HG03558 (cell line): Measurements from ENCODE around the gene INTS12.
"Not testable (repeated sequence)": the region's sequence is repeated elsewhere in the genome, so short reads cannot be mapped to it uniquely, and the experiment has no call there.

Experiments used
- ATAC-seq: cut with Tn5 transposase; IDR thresholded peaks from one replicate; pipeline ENCODE4 v1.9.1; 2021; ENCODE audit warnings: moderate number of reproducible peaks; ENCODE audit not compliant: unreplicated experiment; ENCODE audit errors: extremely low read depth

Gene INTS12

DNA sequence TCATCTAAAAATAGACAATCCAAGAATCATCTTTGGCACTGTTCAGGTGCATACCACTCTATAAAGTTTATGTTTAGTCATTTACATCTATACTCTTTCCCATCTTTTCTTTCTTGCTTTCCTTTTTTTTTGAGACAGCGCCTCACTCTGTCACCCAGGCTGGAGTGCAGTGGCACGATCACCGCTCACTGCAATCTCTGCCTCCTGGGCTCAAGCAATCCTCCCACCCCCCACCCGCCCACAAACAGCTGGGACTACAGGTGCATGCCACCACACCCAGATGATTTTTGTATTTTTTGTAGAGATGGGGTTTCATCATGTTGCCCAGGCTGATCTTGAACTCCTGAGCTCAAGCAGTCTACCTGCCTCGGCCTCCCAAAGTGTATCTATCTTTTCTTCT lies 13.7 kb downstream of the INTS12 start:
- not testable (repeated sequence) for ATAC-seq

DNA sequence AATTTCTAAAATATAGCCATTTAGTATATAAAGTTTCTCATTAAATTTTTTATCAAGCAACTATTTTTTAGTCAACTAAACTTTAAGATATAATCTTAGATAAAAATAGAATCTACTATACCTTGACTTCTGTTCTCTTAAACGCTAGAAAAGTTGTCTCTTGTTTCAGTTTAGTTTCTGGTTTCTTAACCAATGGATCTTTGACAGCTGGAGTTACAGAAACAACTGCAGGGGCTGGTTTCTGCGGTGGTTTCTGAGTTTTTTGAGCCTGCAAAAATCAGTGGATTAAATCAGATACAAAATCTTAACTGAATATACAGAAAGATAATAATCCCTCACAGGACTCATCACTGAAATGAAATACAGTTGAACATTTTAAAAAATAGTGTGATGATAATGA lies 21.9 kb downstream of the INTS12 start:
- ATAC-seq = no peak

DNA sequence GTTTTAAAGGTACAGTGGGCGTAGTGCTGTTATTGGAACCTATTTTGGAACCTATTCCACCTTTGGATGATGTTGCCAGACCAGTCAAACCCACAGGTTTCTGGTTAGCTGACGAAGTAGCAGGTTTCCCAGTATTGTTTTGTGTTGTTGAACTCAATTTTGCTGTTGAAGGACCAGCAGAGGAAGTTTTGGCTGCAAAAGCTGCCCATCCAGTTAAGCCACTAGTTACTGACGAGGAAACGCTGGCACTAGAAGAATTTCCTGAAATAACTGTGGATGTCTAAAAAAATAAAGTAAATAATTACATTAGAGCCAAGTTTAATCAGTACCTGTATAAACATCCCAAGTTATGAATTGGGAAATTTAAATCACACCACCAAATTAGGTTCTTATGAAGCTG lies 25.5 kb downstream of the INTS12 start:
- ATAC-seq = no peak

DNA sequence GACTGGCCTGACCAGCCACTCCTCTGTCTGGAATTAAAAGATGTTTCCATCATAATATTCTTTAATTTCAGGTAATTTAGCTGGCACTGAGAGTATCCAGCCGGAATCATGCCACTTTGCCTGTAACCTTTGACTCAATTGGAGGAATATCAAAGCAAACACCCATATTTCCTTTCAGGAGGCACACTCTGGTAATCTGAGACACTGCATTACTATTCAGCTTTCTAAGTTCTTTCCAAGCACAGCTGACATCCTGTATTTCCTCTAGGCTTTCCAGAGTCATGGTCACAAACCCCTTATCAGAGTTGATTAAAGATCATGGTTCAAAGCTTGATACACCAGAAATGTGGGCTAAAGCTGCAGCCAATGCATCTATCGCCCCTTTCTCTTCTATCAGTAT lies 29.3 kb downstream of the INTS12 start:
- ATAC-seq = no peak

DNA sequence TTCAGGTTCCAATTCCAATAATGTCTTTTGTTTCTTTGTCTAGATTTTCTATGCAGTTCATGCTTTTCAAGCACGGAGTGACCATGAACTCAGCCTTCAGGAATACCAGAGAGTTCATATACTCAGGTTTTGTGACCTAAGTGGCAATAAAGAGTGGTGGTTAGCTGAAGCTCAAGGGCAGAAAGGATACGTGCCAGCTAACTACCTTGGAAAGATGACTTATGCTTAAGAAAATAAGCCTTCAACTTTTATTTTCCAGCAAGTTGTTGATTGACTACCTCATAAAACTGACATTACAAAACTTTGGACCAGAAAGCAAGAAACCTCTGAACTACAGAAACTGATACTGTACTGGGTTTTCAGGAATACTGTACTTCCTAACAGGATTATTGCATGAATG lies 30.8 kb downstream of the INTS12 start:
- no peak for ATAC-seq

DNA sequence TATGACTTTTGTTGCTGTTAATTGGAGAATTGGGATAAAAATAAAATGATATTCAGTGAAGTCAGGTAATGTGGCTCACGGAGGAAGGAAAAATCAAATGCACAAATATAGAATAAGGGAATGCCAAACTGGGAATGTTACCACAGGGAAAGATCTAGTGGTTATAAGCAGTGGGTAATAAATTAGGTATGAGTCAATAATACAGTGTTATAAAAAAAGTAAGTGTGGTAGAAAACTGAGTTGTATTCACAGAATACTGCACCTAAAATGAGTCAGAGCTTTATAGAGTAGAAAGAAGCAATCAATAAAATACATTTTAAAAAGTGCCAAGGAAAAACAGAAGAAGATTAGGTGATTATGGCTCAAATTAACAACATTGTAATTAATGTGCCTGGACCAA lies 34.5 kb downstream of the INTS12 start:
- no peak for ATAC-seq

DNA sequence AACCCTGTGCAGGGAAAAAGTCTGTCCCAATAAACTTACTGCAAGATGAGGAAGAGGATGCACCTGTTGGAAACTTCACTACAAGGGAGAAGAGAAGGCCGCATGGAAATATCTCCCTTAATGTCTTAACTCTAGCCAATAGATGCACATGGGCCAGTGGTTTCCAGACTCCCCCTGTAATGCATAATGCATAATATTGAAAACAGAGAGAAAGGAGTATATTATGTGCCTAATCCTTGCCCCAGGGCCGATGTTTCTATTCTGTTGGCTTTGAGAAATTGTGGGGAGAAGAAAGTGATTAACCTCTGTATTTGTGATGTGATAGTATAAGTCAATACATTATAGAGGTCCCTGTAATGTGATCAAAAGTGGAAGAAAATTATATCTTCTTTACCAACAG lies 37.2 kb downstream of the INTS12 start:
- no peak for ATAC-seq

DNA sequence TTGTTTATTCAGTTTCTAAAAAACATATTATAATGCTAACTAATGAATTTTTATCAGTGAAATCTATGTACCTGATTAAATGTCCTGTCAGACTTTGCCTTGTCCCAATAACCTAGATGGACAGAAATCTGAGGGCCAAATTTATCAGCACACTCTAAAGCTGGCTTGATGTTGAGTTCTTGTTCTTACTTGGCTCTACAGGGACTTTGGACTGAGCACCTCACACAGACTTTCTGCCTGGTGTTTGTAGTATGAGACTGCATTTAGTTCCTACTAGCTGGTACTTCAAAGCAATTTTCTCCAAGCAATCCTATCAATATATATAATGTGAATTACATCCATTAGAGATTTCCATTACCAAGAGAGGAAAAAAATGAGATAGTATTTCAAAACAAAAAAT lies 37.8 kb downstream of the INTS12 start:
- no peak for ATAC-seq

DNA sequence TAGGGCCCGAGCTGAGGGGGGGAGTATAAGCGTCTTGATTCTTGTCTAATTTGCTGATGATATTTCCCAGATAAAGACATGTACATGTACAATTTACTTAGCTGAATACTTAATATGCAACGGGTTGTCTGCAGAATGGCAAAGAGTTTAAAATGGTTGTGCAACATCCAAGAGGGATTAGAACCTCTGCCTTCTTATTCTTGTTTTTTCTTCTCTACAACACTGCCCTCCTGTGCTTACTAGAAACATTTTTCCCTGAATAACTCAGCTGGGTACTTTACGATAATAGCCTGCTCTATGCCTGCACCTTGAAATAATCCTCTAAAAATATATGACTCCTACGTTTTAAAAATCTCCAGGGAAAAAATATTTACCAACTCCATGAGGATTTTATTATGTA lies 41.8 kb downstream of the INTS12 start:
- no peak for ATAC-seq

DNA sequence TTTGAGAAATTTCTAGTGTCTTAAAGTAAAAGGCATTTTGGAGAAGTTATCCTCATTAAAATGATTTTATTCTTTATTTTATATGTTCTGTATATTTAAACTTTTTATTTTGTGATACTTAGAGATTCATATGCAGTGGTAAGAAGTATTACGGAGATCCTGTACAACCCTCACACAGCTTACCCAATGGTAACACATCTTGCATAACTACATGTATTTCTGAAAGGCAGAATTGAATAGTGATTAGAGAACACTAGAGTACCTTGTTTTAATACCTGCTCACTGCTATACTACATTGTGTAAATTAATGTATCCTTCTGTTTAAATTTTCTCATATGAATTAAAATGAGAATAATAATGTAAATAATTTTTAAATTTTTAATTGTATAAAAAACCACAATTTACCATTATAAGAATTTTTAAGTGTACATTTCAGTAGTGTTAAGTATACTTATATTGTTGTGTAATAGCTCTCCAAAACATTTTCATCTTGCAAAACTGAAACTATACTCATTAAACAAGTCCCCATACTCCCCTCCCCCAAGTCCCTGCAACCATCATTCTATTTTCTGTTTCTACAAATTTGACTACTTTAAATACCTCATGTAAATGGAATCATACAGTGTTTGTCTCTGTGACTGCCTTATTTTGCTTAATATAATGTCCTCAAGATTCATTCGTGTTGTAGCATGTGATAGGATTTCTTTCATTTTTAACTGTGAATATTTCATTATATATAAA lies 45.4 kb downstream of the INTS12 start:
- no peak for ATAC-seq

DNA sequence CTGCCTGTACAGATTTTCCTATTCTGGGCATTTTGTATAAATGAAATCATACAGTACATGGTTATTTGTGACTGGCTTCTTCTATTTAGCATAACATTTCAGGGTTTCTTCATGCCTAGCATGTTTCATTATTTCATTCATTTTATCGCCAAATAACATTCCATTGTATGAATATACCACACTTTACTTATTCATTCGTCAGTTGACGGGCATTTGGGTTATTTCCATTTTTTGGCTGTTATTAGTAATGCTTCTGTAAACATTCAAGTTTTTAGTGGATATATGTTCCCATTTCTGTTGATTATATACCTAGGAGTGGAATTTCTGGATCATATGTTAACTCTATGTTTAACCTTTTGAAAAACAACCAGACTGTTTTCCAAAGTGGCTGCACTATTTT lies 47.5 kb downstream of the INTS12 start:
- ATAC-seq = no peak

DNA sequence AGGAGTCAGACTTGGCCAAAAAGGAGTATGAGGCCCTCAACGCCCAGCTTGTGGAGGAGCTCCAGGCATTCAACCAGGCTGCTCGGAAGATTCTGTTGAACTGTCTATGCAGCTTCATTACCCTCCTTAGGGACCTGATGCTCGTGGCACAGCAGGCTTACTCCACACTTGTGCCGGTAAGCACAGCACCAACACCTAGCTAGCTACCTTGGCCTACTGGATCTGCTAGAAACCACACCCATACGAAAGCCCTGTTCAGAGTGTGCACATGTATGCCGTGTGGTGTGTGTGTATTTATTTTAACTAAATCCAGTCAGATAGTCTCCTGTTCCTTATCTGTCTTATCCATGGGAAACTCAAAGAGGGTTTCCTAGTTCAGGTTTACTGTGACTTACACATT lies 49.3 kb downstream of the INTS12 start:
- no peak for ATAC-seq

DNA sequence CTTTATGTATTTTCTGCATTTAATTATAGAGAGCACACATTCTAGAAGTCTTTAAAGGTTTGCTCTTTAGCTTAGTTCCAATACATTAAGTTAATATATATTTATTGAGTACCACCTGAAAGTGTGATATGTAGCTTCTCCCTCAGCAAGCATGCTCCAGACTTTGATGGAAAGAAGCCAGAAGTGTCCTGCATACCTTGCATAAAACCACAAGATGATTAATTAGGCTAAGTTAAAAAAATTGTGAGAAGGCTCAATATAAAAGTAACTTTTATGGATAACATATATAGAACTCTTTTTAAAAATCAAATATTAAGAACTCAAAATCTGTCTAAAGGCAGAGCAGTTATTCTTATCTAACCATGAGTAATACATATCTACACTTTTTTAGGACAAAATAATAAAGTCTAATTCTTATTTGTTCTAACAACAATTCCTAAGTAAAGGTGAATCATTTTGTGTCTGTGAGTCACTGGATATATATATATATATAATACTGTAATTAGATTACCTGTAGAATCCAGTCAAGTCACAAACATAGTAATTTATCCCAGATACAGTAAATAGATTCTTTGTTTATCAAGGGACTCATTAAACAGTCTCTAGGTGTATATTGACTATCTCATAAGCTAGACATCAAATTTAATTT lies 51.2 kb downstream of the INTS12 start:
- ATAC-seq = no peak

DNA sequence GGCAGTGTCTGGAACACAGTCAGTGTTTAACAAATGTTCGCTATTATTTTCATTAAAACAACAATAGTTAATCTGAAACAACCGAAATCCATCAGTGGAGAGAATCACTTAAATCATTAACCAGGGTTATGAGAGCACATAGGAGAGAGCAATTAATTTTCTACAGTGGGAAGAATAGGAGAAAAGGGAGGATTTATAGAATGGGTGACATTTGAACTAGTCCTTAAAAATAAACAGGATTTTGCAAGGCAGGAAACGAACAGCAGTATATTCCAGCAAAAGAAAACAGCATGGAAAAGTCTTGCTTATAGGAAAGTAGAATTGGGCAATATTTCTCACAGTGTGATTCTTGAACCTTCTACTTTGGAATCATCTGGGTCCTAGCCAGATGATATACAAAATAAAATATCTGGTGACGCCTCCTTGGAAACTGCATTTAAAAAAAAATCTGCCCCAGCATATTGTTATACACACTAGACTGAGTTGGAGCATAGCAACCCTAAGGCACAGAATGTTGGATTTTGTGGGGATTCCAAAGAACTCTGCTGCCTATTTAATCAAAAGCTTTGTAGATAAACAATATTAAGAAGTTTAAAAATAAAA lies 56.1 kb downstream of the INTS12 start:
- no peak for ATAC-seq

DNA sequence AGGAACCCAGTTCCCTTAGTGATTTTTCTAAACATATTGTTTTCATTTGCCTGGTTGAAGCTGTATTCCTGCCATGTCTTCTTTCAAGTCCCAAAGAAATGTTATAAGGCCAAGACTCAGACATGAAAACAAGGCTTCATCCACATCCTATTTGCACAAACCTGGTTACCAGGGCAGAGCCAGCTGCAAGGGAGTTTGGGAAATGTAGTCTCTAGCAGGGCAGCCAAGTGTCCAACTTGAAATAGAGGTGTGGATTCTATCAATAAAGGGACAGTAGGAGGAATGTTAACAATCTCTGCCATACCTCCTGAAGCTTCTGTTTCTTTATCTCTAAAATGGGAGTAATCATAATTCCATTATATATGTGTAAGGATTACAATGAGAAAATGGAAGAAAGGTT lies 56.6 kb downstream of the INTS12 start:
- no peak for ATAC-seq

DNA sequence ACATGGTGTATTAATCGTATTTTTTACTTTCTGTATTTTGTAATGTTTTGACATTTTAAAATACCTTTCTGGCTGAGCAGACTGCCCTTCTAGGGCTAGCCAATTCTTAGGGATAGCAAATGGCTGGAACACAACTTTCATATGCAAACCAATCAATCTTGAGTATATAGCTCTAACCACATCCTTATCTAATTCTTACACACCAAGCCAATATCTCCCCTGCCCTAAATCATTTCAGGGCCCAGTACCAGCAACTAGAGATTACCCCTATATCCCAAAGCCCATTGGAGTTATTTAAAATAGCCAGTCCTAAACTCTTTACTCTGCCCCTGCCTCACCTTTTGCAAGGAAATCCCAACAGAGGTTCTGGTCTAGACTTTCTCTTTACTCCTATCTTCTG lies 58.3 kb downstream of the INTS12 start:
- no peak for ATAC-seq

DNA sequence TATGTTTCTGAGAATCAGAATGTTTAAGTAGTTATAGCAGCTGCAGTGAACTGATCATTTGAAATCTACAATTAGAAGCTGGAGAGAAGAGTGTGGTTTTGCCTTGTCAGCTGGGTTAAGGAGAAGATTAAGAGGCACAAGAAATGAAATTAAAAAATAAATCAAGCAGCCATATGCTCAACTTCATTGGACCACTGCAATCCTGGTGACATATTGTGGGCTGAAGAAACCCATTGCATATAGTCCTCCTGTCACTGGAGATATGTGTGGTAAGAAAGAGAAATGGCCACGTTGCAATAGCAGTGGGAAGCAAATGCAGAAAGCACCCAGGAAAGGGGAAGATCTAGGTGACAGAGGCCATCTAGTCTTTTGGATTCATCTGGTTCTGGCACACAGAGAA lies 63.0 kb downstream of the INTS12 start:
- no peak for ATAC-seq

DNA sequence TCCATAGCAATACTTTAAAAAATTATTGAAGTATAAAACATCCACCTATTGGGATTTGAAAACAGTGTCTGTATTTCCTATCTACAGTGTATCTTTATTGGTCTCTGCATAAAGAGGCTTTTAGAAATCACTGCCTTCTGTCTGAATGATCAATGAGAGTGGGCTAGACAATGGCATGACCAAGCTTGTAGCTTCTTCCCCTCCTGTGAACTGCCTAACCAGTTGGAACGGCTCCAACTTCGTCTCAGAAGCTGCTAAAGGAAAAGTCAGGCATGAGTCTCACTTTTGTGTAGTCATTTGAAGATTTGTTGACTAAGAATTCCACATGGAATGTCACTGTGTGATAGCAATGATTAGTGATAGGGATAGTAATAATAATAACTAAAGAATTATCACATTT lies 64.2 kb downstream of the INTS12 start:
- no peak for ATAC-seq

DNA sequence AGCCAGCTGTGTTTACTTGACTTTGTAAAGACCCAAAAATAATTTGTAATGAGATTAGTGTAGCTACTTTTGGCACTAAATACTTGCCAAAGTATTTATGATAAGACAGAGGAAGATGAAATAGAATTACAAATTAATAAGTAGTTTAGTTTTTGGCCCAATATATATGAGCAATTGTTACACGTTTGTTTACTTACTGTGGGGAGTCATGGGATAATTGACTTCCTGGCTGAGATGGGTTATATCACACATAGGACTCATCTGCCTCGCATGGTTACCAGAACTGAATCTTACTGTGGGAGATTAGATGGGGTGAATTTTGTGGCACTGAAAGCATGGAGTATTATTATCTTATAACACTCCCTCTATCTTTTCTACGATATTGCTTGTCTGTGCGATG lies 66.6 kb downstream of the INTS12 start:
- ATAC-seq = no peak

DNA sequence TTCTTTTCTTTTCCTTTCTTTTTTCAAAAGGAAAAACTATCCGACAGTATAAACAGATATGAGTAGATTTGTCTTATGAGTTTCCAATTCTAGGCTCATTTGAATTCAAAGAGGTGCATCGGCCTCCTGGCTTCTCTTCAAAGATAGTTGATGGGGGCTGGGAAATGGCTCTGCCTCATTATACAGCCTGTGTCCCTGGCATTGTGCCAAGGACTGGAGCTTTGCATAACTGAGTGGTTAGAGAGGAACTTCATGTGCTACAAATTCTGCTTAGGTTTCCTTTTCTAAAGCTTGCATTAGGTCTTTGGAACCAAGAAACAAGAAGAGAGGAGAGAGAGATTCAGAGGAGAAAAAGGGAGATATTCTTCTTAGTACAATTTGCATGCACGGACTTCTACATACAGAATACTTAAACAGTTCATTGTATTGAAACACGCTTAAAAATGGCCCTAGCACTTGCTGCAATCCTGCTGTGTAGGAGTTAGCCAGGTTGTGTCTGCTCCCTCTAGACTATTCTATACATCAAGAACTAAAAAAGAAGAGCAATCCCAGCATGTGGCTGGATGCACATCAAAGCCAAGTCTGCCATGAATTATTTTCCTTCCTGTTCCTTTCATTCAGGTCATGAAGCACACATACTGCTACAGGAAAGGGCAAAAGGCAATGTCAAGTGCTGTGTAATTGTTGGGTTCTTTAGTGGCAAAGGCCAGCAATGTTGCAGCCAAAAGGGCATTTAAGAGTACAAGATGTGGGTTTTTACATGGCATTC lies 70.9 kb downstream of the INTS12 start:
- ATAC-seq = peak; percentile 75

DNA sequence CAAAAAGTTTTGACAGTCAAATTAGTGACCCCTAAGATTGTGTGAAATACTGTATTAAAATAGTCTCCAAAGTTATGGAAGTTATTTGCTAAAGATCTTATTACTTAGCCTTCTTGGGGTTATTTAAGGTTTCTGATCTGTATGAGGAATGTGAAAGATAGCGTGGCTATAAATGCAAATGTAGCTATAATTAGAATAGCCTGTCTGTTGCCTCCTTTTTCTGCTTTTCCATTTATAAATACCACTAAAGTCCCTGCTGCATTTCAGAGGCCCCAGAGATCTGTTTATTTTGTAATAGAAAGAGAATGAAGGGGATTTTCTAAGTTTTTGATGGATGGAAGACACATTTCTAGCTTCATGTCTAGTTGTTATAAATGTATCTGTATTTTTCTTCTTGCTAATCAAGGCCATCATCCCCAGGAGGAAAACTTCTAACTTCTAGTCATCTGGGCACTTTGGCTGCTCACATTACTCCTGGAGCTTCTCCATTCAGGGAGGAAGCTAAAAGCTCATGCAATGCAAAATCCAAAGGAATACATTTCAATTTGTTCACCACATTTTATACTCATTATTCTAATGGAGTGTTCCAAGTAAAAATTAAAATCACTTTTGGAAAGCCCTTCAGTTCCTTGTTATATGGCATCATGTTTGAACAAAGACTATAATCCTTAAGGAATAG lies 73.9 kb downstream of the INTS12 start:
- ATAC-seq = no peak
